Skin epidermis (tissue), 12 donors: ENCODE measurements around the gene NRP2.
A peak's percentile ranks its signal among the peaks of the same experiment; 100 is the strongest.

Experiments
- H3K27ac ChIP-seq, 21 experiments: fragments of 200-600 bp; sonication (generic) in 11 of 21; one replicate each; pipeline ENCODE4 v1.5.0; 2020; ENCODE audit warnings: mild to moderate bottlenecking in 3 of 21, inconsistent platforms in 2 of 21, moderate library complexity in 2 of 21
- H3K4me3 ChIP-seq, 7 experiments: fragments of 200-600 bp; sonication (generic) in 2 of 7; one replicate each; pipeline ENCODE4 v1.5.0; 2020; ENCODE audit warnings: inconsistent platforms in 2 of 7, mild to moderate bottlenecking in 2 of 7, moderate library complexity in 1 of 7

NRP2 gene

DNA sequence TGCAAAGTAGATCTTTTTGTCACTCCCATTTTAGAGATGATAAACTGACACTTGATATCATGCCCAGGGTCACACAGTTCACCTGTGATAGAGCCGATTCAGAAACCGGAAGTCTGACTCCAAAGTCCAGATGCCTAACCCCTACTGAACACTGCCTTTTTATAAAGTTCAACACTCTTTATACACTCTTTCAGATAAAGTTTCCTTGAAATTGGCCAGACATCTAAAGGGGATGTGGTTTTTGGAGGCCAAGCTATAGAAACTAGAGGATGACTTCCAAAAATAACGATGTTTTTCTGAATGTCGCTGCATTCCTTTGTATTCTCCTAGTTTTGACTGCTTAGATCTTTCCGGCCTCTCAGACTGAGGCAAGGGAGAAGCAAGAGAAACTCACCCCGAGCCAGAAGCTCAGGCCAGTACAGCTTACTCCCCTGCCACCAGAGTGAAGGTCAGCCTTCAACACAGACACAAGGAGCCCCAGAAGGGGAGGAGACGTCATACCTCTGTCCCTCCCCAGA is 61.8 kb downstream of the NRP2 start:
- H3K27ac ChIP-seq: no peak overlapping the region
- no peak overlapping the region for H3K4me3 ChIP-seq

DNA sequence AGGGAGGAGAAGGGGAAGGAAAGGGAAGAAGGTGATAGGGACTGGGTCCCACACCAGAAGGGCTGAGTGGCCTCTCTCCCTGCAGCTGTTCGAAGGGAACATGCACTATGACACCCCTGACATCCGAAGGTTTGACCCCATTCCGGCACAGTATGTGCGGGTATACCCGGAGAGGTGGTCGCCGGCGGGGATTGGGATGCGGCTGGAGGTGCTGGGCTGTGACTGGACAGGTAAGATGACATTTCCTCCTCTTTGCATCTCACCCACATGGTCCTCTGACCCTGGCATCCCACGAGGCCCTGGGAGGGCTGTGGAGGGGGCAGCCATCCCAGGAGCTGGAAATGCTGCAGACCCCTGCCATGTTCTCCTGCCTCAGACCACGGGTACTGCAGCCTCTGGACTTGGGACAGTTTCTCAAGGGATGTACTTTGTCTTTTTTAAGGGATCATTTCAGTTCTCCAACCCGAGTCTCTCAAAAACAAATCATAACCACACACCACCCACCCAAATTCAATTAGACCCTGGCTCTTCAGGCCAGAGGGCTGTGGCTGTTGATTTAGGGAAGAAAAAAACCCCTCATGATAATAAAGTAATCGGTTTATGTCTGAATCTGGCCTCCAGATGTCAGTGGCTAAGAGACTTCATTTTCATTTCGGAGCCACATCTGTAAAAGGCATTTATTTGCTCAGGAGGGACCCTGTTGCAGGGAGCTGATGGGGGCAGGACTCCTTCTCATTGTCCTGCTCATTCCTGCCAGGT is 63.5 kb downstream of the NRP2 start:
- Histone ChIP-seq H3K27ac (peak overlapping the region in 7 of 21 experiments; percentile 21 to 54 (median 37)), H3K4me3 (no peak overlapping the region)

GRCh38 chr2:205746420-205746785 is 64.1 kb downstream of the NRP2 start:
- H3K27ac ChIP-seq: peak overlapping the region in 10 of 21 experiments; percentile 4 to 61 (median 40)
- H3K4me3 ChIP-seq: no peak overlapping the region

DNA sequence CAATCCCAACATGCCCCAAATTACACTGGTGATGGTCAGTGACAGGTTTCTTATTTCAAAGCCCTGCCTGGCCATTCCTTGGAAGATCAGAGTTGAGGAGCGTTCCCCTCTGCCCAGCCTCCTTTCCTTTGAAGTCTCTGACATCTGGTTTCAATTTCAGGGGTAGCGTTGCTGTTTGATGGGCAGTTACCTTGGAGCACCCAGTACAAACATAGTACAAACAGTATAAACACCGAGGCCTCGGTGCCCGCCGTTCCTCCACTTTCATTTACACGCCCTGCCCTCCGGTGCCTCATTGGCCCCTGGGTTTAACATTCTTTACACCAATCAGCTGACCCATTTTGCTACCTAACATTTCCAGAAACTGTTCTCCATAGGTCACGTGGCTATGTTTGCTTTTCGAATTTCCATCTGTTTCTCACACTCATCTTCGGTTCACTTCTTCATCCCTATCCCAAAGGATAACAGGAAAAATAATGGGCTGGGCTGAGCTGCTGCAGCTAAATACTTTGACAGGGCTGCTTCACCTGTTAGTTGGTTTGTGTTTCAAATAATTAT is 65.6 kb downstream of the NRP2 start:
- Histone ChIP-seq H3K4me3 (no peak overlapping the region), H3K27ac (no peak overlapping the region)

GRCh38 chr2:205748639-205749038 is 66.3 kb downstream of the NRP2 start:
- peak overlapping the region in 1 of 21 experiments; percentile 65 for H3K27ac ChIP-seq
- H3K4me3 ChIP-seq: no peak overlapping the region

DNA sequence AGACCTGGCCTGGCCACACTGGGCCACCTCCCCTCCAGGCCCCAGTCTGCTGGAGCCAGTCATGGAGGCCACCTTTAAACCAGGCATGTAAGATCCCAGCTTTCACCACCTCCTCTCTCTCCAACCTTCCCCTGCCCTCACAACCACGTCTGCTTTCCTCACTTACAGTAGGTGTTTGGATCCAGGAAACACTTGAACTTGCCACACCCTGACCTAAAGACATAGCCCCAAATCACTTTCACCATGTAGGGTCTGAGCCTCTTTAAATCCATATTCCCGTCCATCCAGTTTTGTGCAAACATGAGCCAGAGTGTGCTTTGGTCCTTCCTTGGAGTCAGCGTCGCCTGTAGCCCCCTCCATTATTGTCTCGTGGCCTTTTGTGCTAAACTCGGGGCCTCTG is 66.8 kb downstream of the NRP2 start:
- Histone ChIP-seq H3K4me3 (no peak overlapping the region), H3K27ac (peak overlapping the region in 1 of 21 experiments; percentile 65)

- H3K27ac ChIP-seq: no peak overlapping the region
- no peak overlapping the region for H3K4me3 ChIP-seq
Observed at GRCh38 chr2:205750797-205751196, 68.5 kb downstream of the NRP2 start.

DNA sequence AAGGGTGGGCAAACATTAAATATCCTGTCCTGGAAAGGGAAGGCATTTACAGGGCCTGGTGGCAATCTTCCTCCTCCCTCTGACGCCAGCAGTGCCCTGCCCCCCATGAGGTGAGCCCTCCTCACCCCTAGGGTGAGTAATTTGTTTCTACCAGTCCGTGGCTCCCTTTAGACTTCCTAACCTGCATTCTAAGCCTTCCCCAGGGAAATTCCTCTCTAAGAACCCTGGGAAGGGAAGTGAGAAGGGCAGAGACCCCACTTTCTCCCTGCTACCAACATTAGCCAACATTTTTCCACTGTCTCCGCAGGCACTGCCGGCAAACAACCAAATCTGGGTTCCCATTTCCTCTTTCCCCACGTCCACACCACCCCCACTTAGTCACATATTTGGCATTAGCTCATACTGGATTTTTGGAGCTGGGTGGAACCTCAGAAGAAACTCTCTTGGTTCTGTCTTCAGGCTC is 69.3 kb downstream of the NRP2 start:
- H3K27ac ChIP-seq: peak overlapping the region in 3 of 21 experiments; percentile 14 to 36 (median 17)
- H3K4me3 ChIP-seq: no peak overlapping the region

DNA sequence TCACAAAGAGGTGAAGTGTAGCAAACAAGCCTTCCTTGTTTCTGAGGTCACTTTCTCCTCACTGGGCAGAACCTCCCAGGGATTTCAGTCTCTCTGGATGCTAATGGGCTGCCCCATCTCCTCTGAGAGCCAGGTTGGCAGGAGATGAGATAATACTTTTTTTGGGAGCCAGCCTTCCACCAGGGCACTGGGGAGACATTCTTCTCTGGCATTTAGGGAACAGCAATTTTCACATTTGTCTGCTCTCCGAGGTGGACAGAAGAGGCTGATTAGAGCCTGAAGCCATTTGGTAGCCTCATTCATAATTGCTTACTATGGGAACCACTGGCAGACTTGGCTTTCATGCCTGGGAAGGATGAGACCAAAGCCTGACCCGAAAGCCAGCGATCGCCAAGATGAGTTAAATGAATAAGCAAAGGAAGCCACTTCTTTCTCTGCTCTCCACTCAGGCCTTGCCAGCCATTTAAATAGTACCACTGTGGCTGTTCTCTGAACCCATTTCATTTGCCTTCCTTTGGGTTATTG is 70.1 kb downstream of the NRP2 start:
- peak overlapping the region in 2 of 21 experiments; percentile 14 to 36 for H3K27ac ChIP-seq
- no peak overlapping the region for H3K4me3 ChIP-seq

DNA sequence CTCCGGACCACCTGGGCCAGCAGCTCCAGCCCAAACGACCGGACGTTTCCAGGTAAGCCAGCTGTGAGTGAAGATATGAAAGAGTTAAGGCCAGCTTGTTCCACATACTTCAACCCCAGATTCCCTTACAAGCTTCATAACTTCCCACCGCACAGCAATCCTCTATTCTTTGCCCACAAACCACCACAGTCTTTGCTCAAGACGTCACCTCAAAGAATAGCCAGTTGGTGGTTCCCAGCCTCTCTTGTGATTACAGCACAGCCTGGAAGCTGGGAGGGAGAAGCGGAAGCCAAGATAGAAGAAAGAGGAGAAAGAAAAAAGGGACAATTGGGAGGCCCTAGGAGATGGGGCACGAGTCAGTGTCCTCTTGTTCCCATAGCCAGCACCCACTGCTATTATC is 70.6 kb downstream of the NRP2 start:
- no peak overlapping the region for H3K4me3 ChIP-seq
- H3K27ac ChIP-seq: no peak overlapping the region

GRCh38 chr2:205754285-205754923 is 72.1 kb downstream of the NRP2 start:
- H3K27ac ChIP-seq: peak overlapping the region in 3 of 21 experiments; percentile 11 to 68 (median 28)
- no peak overlapping the region for H3K4me3 ChIP-seq

DNA sequence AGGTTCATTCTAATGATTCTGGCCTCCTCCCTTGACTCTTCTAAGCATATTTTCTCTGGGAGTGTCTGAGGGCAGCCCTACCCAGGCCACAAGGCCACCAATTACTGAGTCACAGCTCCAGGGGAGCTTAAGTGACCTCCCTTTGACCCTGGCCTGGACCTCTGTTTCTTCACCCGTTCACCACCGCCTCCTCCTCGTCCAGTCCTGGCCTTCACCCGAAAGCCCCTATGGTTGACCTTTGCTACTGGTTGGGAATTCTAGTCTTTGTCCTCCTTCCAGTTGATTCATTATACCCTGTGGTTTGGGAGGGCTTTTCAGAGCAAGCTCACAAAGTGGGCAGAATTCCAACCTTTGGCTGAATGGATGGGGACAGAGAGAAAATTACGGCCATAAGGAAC is 72.6 kb downstream of the NRP2 start:
- peak overlapping the region in 3 of 21 experiments; percentile 27 to 68 (median 28) for H3K27ac ChIP-seq

DNA sequence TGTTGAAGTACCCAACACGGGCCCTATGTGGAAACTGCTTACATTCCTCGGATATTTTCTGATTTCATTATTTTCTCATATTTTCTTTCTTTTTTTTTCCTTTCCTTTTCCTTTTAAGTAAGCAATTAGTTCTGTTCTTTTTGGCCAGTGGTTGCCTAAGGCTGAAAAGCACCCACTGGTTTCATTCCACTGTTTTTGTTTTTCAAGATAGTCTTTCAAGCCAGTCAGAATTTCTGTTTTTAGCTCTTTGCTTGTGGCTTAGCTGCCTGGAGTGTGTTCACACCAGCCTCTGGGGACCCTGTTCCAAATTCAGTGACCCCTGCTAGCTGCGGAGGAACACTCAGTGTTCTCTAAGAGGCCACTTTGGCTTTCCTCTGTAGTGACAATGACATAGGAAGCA is 73.6 kb downstream of the NRP2 start:
- Histone ChIP-seq H3K4me3 (no peak overlapping the region), H3K27ac (peak overlapping the region in 5 of 21 experiments; percentile 6 to 68 (median 22))

More for the DNA sequence above, 72.6 kb downstream of the NRP2 start:
- no peak overlapping the region for H3K4me3 ChIP-seq

DNA sequence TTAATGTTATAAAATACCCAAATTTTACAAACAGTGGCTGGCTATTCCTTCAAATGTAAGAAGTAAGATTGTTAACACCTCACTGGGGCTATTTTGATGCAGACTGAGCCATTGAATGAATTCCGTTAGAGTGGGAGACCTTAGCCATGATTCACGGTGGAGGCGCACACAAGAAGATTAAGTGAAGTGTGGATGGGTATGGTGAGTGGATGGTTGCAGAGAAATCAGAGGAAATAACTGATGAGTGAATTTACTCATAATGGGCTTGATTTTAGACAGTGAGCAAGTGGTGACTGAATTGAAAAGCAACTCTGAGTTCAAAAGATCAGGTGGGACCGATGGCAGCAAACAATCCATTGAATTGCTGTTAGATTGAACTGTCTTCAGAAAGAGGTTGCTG is 75.0 kb downstream of the NRP2 start:
- H3K27ac ChIP-seq: no peak overlapping the region
- H3K4me3 ChIP-seq: no peak overlapping the region

- Histone ChIP-seq H3K27ac (no peak overlapping the region), H3K4me3 (no peak overlapping the region)
Observed at GRCh38 chr2:205758051-205758450, 75.8 kb downstream of the NRP2 start.

- no peak overlapping the region for H3K27ac ChIP-seq
- H3K4me3 ChIP-seq: no peak overlapping the region
Observed at GRCh38 chr2:205758500-205758899, 76.2 kb downstream of the NRP2 start.

DNA sequence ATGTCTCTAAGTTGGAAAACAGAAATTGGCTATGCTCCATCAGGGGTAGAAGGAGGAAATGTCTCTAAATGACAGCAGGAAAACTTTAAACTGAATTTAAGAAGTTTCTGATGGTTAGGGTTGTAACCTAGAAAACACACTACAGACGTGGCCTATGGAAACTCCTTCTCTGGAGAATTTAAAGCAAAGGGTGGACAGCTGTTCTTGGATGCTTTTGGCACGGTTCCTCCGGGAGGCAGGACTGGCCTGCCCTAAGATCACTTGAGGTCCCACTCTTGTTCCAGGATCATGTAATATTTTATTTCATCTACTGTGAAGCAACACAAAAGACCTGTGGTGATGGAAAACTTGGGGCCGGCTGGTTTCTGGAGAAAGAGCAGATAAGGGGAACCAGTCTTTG is 77.0 kb downstream of the NRP2 start:
- H3K27ac ChIP-seq: no peak overlapping the region
- no peak overlapping the region for H3K4me3 ChIP-seq

DNA sequence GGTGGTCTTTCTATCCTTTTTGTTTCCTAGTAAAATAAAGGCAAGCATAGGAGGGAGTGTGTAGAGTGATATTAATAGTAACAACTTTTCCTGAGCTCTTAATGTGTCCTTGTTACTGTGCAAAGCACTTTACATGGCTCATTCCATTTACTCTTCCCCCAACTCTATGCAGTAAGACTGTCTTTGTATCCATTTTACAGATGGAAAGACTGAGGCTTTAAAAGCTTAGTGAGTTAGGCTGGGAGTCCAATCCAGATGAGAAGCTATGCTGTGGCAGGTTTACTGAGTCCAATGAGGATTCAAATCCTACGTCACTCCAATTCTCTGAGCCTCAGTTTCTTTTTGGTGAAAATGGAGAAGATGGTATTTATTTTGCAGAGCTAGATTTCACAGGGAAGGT is 77.4 kb downstream of the NRP2 start:
- Histone ChIP-seq H3K27ac (no peak overlapping the region), H3K4me3 (no peak overlapping the region)

DNA sequence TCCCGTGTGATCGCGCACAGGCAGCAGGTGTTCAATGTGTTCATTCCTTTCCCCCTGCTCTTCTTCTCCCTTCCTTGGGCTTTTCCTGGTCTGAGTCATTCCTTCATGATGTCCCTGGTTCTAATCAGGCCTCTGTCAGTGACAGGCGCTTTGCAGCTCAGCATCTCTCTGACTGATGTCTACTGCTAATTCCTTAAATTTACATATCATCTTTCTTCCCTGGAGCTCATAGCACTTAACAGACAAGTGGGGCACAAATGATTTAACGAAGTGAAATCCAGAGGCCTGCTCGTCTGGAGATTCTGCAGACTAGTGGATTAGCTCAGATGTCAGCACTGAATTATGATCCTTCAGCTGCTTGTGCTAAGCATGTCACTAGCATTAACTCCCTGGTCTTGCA is 77.9 kb downstream of the NRP2 start:
- Histone ChIP-seq H3K27ac (no peak overlapping the region), H3K4me3 (no peak overlapping the region)

- H3K27ac ChIP-seq: no peak overlapping the region
- no peak overlapping the region for H3K4me3 ChIP-seq
Observed at GRCh38 chr2:205761421-205761820, 79.1 kb downstream of the NRP2 start.
